Gastroesophageal sphincter (tissue), 4 donors: ENCODE results near the gene SOX8. TPM values are rescaled to one million over a fixed set of nuclear protein-coding genes. Genes with fewer than 3 reads are reported as not detected.

ENCODE experiments used
- ATAC-seq: fragments of 150-250 bp; one replicate; pipeline ENCODE4 v1.9.1; 2016; ENCODE audit warnings: mild to moderate bottlenecking, moderate library complexity
- H3K27ac ChIP-seq, 4 donors: fragments of 200-600 bp; sonication (generic) in 3 of 4; 1 replicate in 3 of 4; 2 replicates in 1 of 4; pipeline ENCODE4 v1.5.1; 2016 to 2019
- H3K27me3 ChIP-seq: fragments of 200-600 bp; sonication (generic); one replicate; pipeline ENCODE4 v1.5.1; 2019
- H3K36me3 ChIP-seq, 2 donors: fragments of 200-600 bp; sonication (generic); one replicate each; pipeline ENCODE4 v1.5.1; 2019; ENCODE audit warnings: control low read depth in 1 of 2
- H3K4me1 ChIP-seq, 3 donors: fragments of 200-600 bp; sonication (generic); 1 replicate in 2 of 3; 2 replicates in 1 of 3; pipeline ENCODE4 v1.5.1; 2016 to 2019; ENCODE audit warnings: control low read depth in 2 of 3
- H3K4me3 ChIP-seq, 2 donors: fragments of 200-600 bp; sonication (generic); one replicate each; pipeline ENCODE4 v1.5.1; 2019; ENCODE audit warnings: mild to moderate bottlenecking in 1 of 2, moderate library complexity in 1 of 2
- H3K9me3 ChIP-seq, 3 donors: fragments of 200-600 bp; sonication (generic); one replicate each; pipeline ENCODE4 v1.5.1; 2017 to 2019; ENCODE audit warnings: control low read depth in 2 of 3
- EP300 ChIP-seq: sonication (generic); formaldehyde crosslinking; IDR thresholded peaks from one replicate; pipeline ENCODE4 v1.6.1; 2017; ENCODE audit warnings: antibody characterized with exemption, mild to moderate bottlenecking
- POLR2A ChIP-seq, 2 donors: fragments of 450-650 bp; IDR thresholded peaks; one replicate each; pipeline ENCODE4 v1.6.1; 2017; ENCODE audit warnings: antibody characterized with exemption in 2 of 2, mild to moderate bottlenecking in 2 of 2, moderate library complexity in 1 of 2
- POLR2AphosphoS5 ChIP-seq: sonication (generic); formaldehyde crosslinking; IDR thresholded peaks from one replicate; pipeline ENCODE4 v1.6.1; 2017; ENCODE audit warnings: antibody characterized with exemption
- WGBS, 2 donors: methylation state at CpG; one replicate each; pipeline ENCODE4 v1.1.5; 2018; ENCODE audit warnings: low coverage in 1 of 2; 5-methylcytosine and 5-hydroxymethylcytosine counted together
- total RNA-seq, 4 donors: library from RNA; depleted of rRNA; stranded (reverse); fragments of >200 nt; gene quantifications; one replicate each; pipeline ENCODE4 v1.1.0, GENCODE V29; 2016
- TF ChIP-seq, protein P1 (sequence below), 4 experiments: fragments of 200-600 bp in 2 of 4; fragments of 450-650 bp in 2 of 4; sonication (generic) in 1 of 4; IDR thresholded peaks; one replicate each; pipeline ENCODE4 v1.5.1; 2017 to 2019; ENCODE audit warnings: antibody characterized with exemption in 4 of 4, mild to moderate bottlenecking in 2 of 4, moderate library complexity in 2 of 4

Gene SOX8
- total RNA-seq, 4 donors from 2014 or later: 2.0 to 4.5 (median 3.6) TPM

GRCh38 chr16:995783-996182 lies 14.2 kb downstream of the SOX8 start:
- Histone ChIP-seq H3K36me3 (no peaks in the 10 kb centered on the region), H3K4me3 (no peak overlapping the region), H3K27me3 (peaks cover 84% of the 10 kb centered on the region), H3K27ac (no peak overlapping the region), H3K4me1 (no peaks in the 10 kb centered on the region), H3K9me3 (peaks cover 0 to 40% (median 0%) of the 10 kb centered on the region in 3 donors)
- TF ChIP-seq POLR2AphosphoS5 (no peak), EP300 (no peak), POLR2A (IDR thresholded peaks at IDR 0.05) (no peak)
- TF ChIP-seq, protein P1, sequence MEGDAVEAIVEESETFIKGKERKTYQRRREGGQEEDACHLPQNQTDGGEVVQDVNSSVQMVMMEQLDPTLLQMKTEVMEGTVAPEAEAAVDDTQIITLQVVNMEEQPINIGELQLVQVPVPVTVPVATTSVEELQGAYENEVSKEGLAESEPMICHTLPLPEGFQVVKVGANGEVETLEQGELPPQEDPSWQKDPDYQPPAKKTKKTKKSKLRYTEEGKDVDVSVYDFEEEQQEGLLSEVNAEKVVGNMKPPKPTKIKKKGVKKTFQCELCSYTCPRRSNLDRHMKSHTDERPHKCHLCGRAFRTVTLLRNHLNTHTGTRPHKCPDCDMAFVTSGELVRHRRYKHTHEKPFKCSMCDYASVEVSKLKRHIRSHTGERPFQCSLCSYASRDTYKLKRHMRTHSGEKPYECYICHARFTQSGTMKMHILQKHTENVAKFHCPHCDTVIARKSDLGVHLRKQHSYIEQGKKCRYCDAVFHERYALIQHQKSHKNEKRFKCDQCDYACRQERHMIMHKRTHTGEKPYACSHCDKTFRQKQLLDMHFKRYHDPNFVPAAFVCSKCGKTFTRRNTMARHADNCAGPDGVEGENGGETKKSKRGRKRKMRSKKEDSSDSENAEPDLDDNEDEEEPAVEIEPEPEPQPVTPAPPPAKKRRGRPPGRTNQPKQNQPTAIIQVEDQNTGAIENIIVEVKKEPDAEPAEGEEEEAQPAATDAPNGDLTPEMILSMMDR (IDR thresholded peaks at IDR 0.05): no peak
- no peak for ATAC-seq
- WGBS, 2 donors: 70 to 80% methylated on average over 1 to 2 of the region's 3 CpGs

DNA sequence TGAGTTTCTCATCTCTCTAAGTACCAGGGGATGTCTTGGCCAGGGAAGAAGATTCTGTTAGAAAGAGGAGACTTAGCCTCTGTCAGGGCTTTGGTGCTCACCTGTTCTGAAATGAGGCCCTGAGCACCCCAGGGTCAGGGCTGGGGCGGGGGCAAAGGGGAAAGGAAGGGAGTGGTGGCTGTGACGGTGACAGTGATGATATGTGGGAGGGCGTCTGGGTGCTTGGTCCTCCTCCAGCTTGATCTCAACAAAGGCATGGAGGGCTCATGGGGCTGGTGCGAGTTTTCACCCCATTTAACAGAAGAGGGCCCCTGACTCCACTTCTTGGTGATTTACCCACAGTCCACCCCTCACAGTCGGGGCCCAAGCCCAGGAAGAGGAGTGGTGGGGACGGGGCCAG lies 15.1 kb downstream of the SOX8 start:
- H3K9me3 ChIP-seq: peaks cover 0 to 40% (median 0%) of the 10 kb centered on the region in 3 donors
- 59% methylated on average over 3 of the region's 6 CpGs; no CpG with 5 or more reads in 1 of the 2 donors for WGBS, 2 donors
- H3K27me3 ChIP-seq: peaks cover 86% of the 10 kb centered on the region
- H3K36me3 ChIP-seq: no peaks in the 10 kb centered on the region
- no peak overlapping the region for H3K27ac ChIP-seq
- TF ChIP-seq POLR2AphosphoS5 (no peak), POLR2A (IDR thresholded peaks at IDR 0.05) (no peak), EP300 (no peak)
- TF ChIP-seq, protein P1 (IDR thresholded peaks at IDR 0.05): no peak
- no peak for ATAC-seq
- no peaks in the 10 kb centered on the region for H3K4me1 ChIP-seq
- H3K4me3 ChIP-seq: no peak overlapping the region

- ATAC-seq: peak; percentile 68
- Histone ChIP-seq H3K4me3 (peak overlapping the region in 1 of 2 donors; percentile 14), H3K4me1 (peaks cover 0 to 1% (median 0%) of the 10 kb centered on the region in 3 donors), H3K27ac (peak overlapping the region in 1 of 4 donors; percentile 42), H3K9me3 (peaks cover 0 to 40% (median 0%) of the 10 kb centered on the region in 3 donors), H3K27me3 (peaks cover 82% of the 10 kb centered on the region), H3K36me3 (no peaks in the 10 kb centered on the region)
- TF ChIP-seq POLR2A (IDR thresholded peaks at IDR 0.05): no peak
- TF ChIP-seq, protein P1 (IDR thresholded peaks at IDR 0.05): no peak
- no peak for TF ChIP-seq POLR2AphosphoS5
- TF ChIP-seq EP300: no peak
- 17% methylated on average over 1 of the region's 39 CpGs; no CpG with 5 or more reads in 1 of the 2 donors for WGBS, 2 donors
These were observed 16.0 kb downstream of the SOX8 start for GRCh38 chr16:997440-998051.

DNA sequence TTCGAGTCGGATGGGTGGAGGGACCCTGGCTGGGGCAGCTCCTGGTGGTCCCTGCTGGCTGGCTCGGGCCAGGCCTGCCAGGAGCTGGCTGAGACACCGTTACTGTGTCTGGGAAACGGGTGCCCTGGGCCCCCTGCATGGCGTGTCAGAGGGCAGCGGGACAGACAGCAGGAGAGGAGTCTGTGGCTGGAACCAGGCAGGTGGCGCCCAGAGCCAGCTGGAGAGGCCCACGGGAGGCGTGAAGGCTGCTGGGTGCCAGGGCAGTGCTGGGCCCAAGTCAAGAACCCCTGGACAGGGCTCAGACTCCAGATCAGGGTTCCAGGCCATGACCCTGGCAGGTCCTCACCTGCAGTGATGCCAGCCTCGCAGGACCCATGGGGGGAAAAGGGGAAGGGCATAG lies 16.6 kb downstream of the SOX8 start:
- Histone ChIP-seq H3K4me1 (peaks cover 0 to 8% (median 3%) of the 10 kb centered on the region in 3 donors), H3K9me3 (peaks cover 0 to 40% (median 0%) of the 10 kb centered on the region in 3 donors), H3K27ac (no peak overlapping the region), H3K4me3 (no peak overlapping the region), H3K36me3 (no peaks in the 10 kb centered on the region), H3K27me3 (peaks cover 82% of the 10 kb centered on the region)
- 100% methylated on average over 2 of the region's 11 CpGs; no CpG with 5 or more reads in 1 of the 2 donors for WGBS, 2 donors
- no peak for ATAC-seq
- TF ChIP-seq EP300 (no peak), POLR2AphosphoS5 (no peak), POLR2A (IDR thresholded peaks at IDR 0.05) (no peak)
- TF ChIP-seq, protein P1 (IDR thresholded peaks at IDR 0.05): no peak

DNA sequence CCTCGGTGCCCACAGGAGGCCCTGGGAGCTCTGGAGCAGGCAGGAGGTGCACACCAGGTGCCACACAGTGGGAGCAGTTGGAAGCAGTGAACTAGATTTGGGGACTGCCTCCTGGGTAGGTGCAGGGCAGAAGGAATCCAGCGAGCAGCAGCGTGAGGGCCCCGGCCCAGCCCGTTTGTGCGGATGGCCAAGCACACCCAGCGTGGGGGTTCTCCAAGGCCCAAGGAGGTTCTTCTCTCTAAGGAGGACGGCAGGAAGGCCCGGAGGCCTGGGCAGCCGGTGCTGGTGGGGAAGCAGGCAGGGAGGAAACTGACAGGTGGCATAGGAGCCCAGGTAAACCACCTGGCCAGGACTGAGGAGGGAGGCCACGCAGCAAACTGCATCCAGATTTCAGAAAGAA lies 17.0 kb downstream of the SOX8 start:
- TF ChIP-seq POLR2A (IDR thresholded peaks at IDR 0.05): no peak
- H3K4me3 ChIP-seq: no peak overlapping the region
- peaks cover 0 to 36% (median 0%) of the 10 kb centered on the region in 3 donors for H3K9me3 ChIP-seq
- H3K36me3 ChIP-seq: no peaks in the 10 kb centered on the region
- WGBS, 2 donors: 67 to 75% methylated on average over 1 to 6 of the region's 11 CpGs
- H3K27me3 ChIP-seq: peaks cover 83% of the 10 kb centered on the region
- no peak for ATAC-seq
- H3K27ac ChIP-seq: no peak overlapping the region
- H3K4me1 ChIP-seq: peaks cover 0 to 9% (median 3%) of the 10 kb centered on the region in 3 donors
